K562 (cell line): Measurements from ENCODE around the gene FRYL. TPM values are rescaled to one million over a fixed set of nuclear protein-coding genes. Genes with fewer than 3 reads are reported as not detected.

ENCODE experiments used
- ARNT ChIP-seq, 2 experiments: fragments of 450-650 bp; IDR thresholded peaks; 2 replicates each; pipeline ENCODE4 v1.6.1; 2016; ENCODE audit warnings: mild to moderate bottlenecking in 1 of 2
- CEBPZ ChIP-seq: fragments of 150-350 bp; IDR thresholded peaks from 2 replicates; pipeline ENCODE4 v1.6.1; 2014; ENCODE audit warnings: low read depth, mild to moderate bottlenecking, low read length, borderline replicate concordance
- CREB1 ChIP-seq, 2 experiments: sonication (generic) in 1 of 2; formaldehyde crosslinking in 1 of 2; IDR thresholded peaks; 2 replicates each; pipeline versions ENCODE4 v1.6.1 to v1.8.0; 2012 to 2022; ENCODE audit warnings: inconsistent platforms in 1 of 2, mild to moderate bottlenecking in 1 of 2, missing genetic modification reagents in 1 of 2, moderate library complexity in 1 of 2
- ELF1 ChIP-seq: fragments of 200-800 bp; sonication (Bioruptor generic); IDR thresholded peaks from 2 replicates; pipeline ENCODE4 v1.6.1; 2016; ENCODE audit warnings: missing genetic modification characterization, missing compliant biosample characterization
- EP400 ChIP-seq: fragments of 450-650 bp; IDR thresholded peaks from 2 replicates; pipeline ENCODE4 v1.6.1; 2017; ENCODE audit warnings: antibody characterized with exemption, mild to moderate bottlenecking, moderate library complexity
- JUND ChIP-seq, 2 experiments: IDR thresholded peaks; 2 replicates in 1 of 2; 3 replicates in 1 of 2; pipeline ENCODE4 v1.6.1; 2011; ENCODE audit warnings: borderline replicate concordance in 2 of 2, low read depth in 2 of 2, low read length in 2 of 2, improper control_type of control experiment in 1 of 2, missing biosample characterization in 1 of 2, missing genetic modification characterization in 1 of 2, missing genetic modification reagents in 1 of 2
- KDM1A ChIP-seq, 2 experiments: fragments of 450-650 bp; IDR thresholded peaks; 2 replicates each; pipeline ENCODE4 v1.6.1; 2016; ENCODE audit warnings: mild to moderate bottlenecking in 2 of 2
- LCOR ChIP-seq: sonication (generic); formaldehyde crosslinking; IDR thresholded peaks from 2 replicates; pipeline ENCODE4 v1.8.0; 2022; ENCODE audit warnings: mild to moderate bottlenecking, missing genetic modification reagents
- MAZ ChIP-seq, 2 experiments: fragments of 450-650 bp in 1 of 2; sonication (generic) in 1 of 2; formaldehyde crosslinking; IDR thresholded peaks in 1 of 2; conservative IDR thresholded peaks in 1 of 2; 2 replicates each; pipeline versions ENCODE4 v1.4.0 to v1.5.0; 2020; ENCODE audit warnings: mild to moderate bottlenecking in 1 of 2, missing genetic modification reagents in 1 of 2
- MECOM ChIP-seq: fragments of 250-450 bp; sonication (Bioruptor Pico); IDR thresholded peaks from 2 replicates; pipeline ENCODE4 v1.8.0; 2022; ENCODE audit warnings: inconsistent platforms
- NBN ChIP-seq: fragments of 450-650 bp; IDR thresholded peaks from 2 replicates; pipeline ENCODE4 v1.6.1; 2016; ENCODE audit warnings: low read depth, mild to moderate bottlenecking
- NCOA1 ChIP-seq: fragments of 450-650 bp; IDR thresholded peaks from 2 replicates; pipeline ENCODE4 v1.6.1; 2016; ENCODE audit warnings: low read depth
- NR2C2 ChIP-seq, 2 experiments: fragments of 200-800 bp in 1 of 2; sonication (Bioruptor generic) in 1 of 2; sonication (generic) in 1 of 2; formaldehyde crosslinking in 1 of 2; IDR thresholded peaks; 2 replicates each; pipeline versions ENCODE4 v1.6.1 to v1.8.0; 2016 to 2022; ENCODE audit warnings: mild to moderate bottlenecking in 1 of 2, missing compliant biosample characterization in 1 of 2, missing genetic modification characterization in 1 of 2, missing genetic modification reagents in 1 of 2
- PBX2 ChIP-seq, 2 experiments: IDR thresholded peaks in 1 of 2; conservative IDR thresholded peaks in 1 of 2; 2 replicates each; pipeline ENCODE4 v1.6.1; 2016; ENCODE audit warnings: low read depth in 2 of 2, mild to moderate bottlenecking in 1 of 2, missing compliant biosample characterization in 1 of 2, missing genetic modification characterization in 1 of 2, moderate library complexity in 1 of 2
- PTBP1 ChIP-seq: fragments of 200-400 bp; formaldehyde crosslinking; IDR thresholded peaks from 2 replicates; pipeline ENCODE4 v1.6.1; 2017; ENCODE audit warnings: low read depth, low read length
- RNF2 ChIP-seq: sonication (generic); IDR thresholded peaks from 2 replicates; pipeline ENCODE4 v1.6.1; 2016
- SAFB ChIP-seq: fragments of 200-400 bp; formaldehyde crosslinking; IDR thresholded peaks from 2 replicates; pipeline ENCODE4 v1.6.1; 2017; ENCODE audit warnings: low read depth, low read length, borderline replicate concordance
- TCF3 ChIP-seq: sonication (generic); formaldehyde crosslinking; IDR thresholded peaks from 2 replicates; pipeline ENCODE4 v1.4.0; 2020; ENCODE audit warnings: mild to moderate bottlenecking, missing genetic modification reagents
- ZKSCAN3 ChIP-seq: fragments of 250-450 bp; sonication (Bioruptor Pico); IDR thresholded peaks from 2 replicates; pipeline ENCODE4 v1.4.0; 2020
- ZNF184 ChIP-seq: sonication (generic); formaldehyde crosslinking; IDR thresholded peaks from 2 replicates; pipeline ENCODE4 v1.5.0; 2020; ENCODE audit warnings: missing genetic modification reagents
- ZSCAN29 ChIP-seq: fragments of 450-650 bp; IDR thresholded peaks from 2 replicates; pipeline ENCODE4 v1.6.1; 2017
- polyA plus RNA-seq, 8 experiments: library from polyadenylated mRNA; depleted of rRNA in 4 of 8; stranded (reverse) in 5 of 8; unstranded in 3 of 8; fragments of >200 nt; fragmentation: Nextera tagmentation in 2 of 8; fragmentation: Illumina TruSeq in 1 of 8; extraction: Ambion mirVana in 2 of 8; extraction: Trizol in 1 of 8; gene quantifications; 2 replicates each; pipeline versions ENCODE4 v1.2.1 to v1.2.3, GENCODE V29; 2011 to 2014; ENCODE audit warnings: inconsistent platforms in 1 of 8, missing spikeins in 1 of 8
- total RNA-seq, 7 experiments: library from RNA; depleted of rRNA in 6 of 7; stranded (reverse); fragments of >200 nt in 6 of 7; fragmentation: Illumina TruSeq in 2 of 7; extraction: Trizol in 2 of 7; gene quantifications; 2 replicates each; pipeline versions ENCODE4 v1.2.1 to v1.2.3, GENCODE V29; 2011 to 2021; ENCODE audit warnings: low replicate concordance in 1 of 7

The FRYL gene
- total and polyA plus RNA-seq, 9 of the 15 experiments (the other 6 are each of a cell fraction or from before 2014, with no cell fraction given) = 7.2 to 34.9 (median 15.9) TPM

- TF ChIP-seq ELF1 (tag) = 0 out of 2 replicates have a peak, but pooled peaks have one; percentile 18
- no peak for TF ChIP-seq ZKSCAN3
- TF ChIP-seq ZNF184 (CRISPR knock-in tag) = no peak
- peak; percentile 55; the same call in 1 of the 2 replicates for TF ChIP-seq CREB1 (IDR thresholded peaks at IDR 0.05)
- TF ChIP-seq CREB1 (CRISPR knock-in tag; IDR thresholded peaks at IDR 0.05) = no peak
- TF ChIP-seq ARNT (IDR thresholded peaks at IDR 0.05) = peak in 1 of 2 experiments; percentile 83; a peak in 2 of 4 replicates
- no peak for TF ChIP-seq CEBPZ
- TF ChIP-seq NCOA1 = peak; percentile 52; the same call in 1 of the 2 replicates
- no peak for TF ChIP-seq PBX2 (CRISPR knock-in tag; IDR thresholded peaks at IDR 0.05; ENCODE audit: low read depth)
- TF ChIP-seq PBX2 (tag; conservative IDR thresholded peaks at IDR 0.05; ENCODE audit: low read depth) = peak; percentile 70
- TF ChIP-seq JUND (IDR thresholded peaks at IDR 0.05; ENCODE audit: borderline replicate concordance, low read depth, low read length) = no peak; the same call in 1 of the 2 replicates
- TF ChIP-seq JUND (tag; IDR thresholded peaks at IDR 0.05; ENCODE audit: borderline replicate concordance, low read depth, low read length) = peak; percentile 69; the same call in 2 of the 3 replicates
- peak; percentile 60; the same call in 1 of the 2 replicates for TF ChIP-seq LCOR (CRISPR knock-in tag)
- TF ChIP-seq SAFB = no peak
- TF ChIP-seq RNF2 = peak; percentile 32; the same call in 1 of the 2 replicates
- TF ChIP-seq MECOM (CRISPR knock-in tag) = peak; percentile 80
- 0 out of 4 replicates have a peak, but pooled peaks of 1 of the 2 experiments have one; percentile 18 for TF ChIP-seq MAZ (CRISPR knock-in tag; conservative IDR thresholded peaks at IDR 0.05 in 1 of 2, IDR thresholded peaks at IDR 0.05 in 1 of 2)
- TF ChIP-seq EP400 = peak; percentile 34; the same call in 1 of the 2 replicates
- TF ChIP-seq NBN = no peak
- TF ChIP-seq PTBP1 = no peak
- TF ChIP-seq NR2C2 (CRISPR knock-in tag; IDR thresholded peaks at IDR 0.05) = no peak
- TF ChIP-seq NR2C2 (tag; IDR thresholded peaks at IDR 0.05) = 0 out of 2 replicates have a peak, but pooled peaks have one; percentile 25
- TF ChIP-seq KDM1A (IDR thresholded peaks at IDR 0.05) = peak; percentile 79 to 91
- peak; percentile 91 for TF ChIP-seq TCF3
- TF ChIP-seq ZSCAN29 = no peak
These were observed 99.1 kb downstream of the FRYL start (continued) for GRCh38 chr4:48680848-48681568.
